Measurements from ENCODE around the gene BACH2.

Gene BACH2

GRCh38 chr6:89961481-89961880 is 335.2 kb downstream of the BACH2 start:
- no peaks in the 10 kb centered on the region for H3K9me3 ChIP-seq (ENCODE audit: control insufficient read depth in 5 of 5, low read length in 5 of 5)
- H3K9ac ChIP-seq (ENCODE audit: low read length in 5 of 5), result no peak overlapping the region
- H3K4me3 ChIP-seq (ENCODE audit: low read depth in 1 of 5, low read length in 5 of 5), result no peak overlapping the region
- no peaks in the 10 kb centered on the region for H3K4me1 ChIP-seq (ENCODE audit: control insufficient read depth in 5 of 5, insufficient read depth in 5 of 5, low read length in 5 of 5)
- H3K27ac ChIP-seq (ENCODE audit: low read depth, low read length), result no peak overlapping the region
- H3K36me3 ChIP-seq (ENCODE audit: control insufficient read depth in 5 of 5, insufficient read depth in 5 of 5, low read length in 5 of 5), result no peaks in the 10 kb centered on the region
- no peaks in the 10 kb centered on the region for H3K27me3 ChIP-seq (ENCODE audit: control insufficient read depth in 5 of 5, insufficient read depth in 4 of 5, low read length in 5 of 5)

- H3K27me3 ChIP-seq (ENCODE audit: control insufficient read depth in 5 of 5, insufficient read depth in 4 of 5, low read length in 5 of 5), result no peaks in the 10 kb centered on the region
- H3K9ac ChIP-seq (ENCODE audit: low read length in 5 of 5), result no peak overlapping the region
- H3K36me3 ChIP-seq (ENCODE audit: control insufficient read depth in 5 of 5, insufficient read depth in 5 of 5, low read length in 5 of 5), result no peaks in the 10 kb centered on the region
- H3K27ac ChIP-seq (ENCODE audit: low read depth, low read length), result no peak overlapping the region
- H3K4me3 ChIP-seq (ENCODE audit: low read depth in 1 of 5, low read length in 5 of 5), result no peak overlapping the region
- no peaks in the 10 kb centered on the region for H3K9me3 ChIP-seq (ENCODE audit: control insufficient read depth in 5 of 5, low read length in 5 of 5)
- no peaks in the 10 kb centered on the region for H3K4me1 ChIP-seq (ENCODE audit: control insufficient read depth in 5 of 5, insufficient read depth in 5 of 5, low read length in 5 of 5)
Observed at GRCh38 chr6:89959883-89960282, 336.8 kb downstream of the BACH2 start.

DNA sequence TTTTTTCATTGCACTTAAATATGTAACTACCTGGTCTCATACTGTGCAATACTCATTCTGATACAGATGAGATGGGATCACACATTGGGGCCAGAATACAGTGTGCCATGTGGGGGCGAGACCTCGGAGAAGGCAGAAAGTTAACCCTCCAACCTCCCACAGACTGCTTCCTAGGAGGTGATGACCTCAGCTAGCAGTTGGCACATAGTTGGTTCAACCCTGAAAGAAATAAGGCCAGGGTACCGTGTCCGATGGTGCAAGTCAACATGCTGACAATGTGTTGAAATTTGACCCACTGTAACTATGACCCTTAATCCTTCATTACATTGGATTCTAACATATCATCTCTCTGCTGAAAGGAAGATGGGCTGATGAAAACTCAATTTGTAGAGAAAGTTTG is 340.5 kb downstream of the BACH2 start:
- Histone ChIP-seq H3K9me3 (ENCODE audit: control insufficient read depth in 5 of 5, low read length in 5 of 5) (no peaks in the 10 kb centered on the region), H3K9ac (ENCODE audit: low read length in 5 of 5) (no peak overlapping the region), H3K36me3 (ENCODE audit: control insufficient read depth in 5 of 5, insufficient read depth in 5 of 5, low read length in 5 of 5) (peaks cover 0 to 3% (median 0%) of the 10 kb centered on the region in 5 donors), H3K4me3 (ENCODE audit: low read depth in 1 of 5, low read length in 5 of 5) (no peak overlapping the region), H3K27ac (ENCODE audit: low read depth, low read length) (no peak overlapping the region), H3K4me1 (ENCODE audit: control insufficient read depth in 5 of 5, insufficient read depth in 5 of 5, low read length in 5 of 5) (peaks cover 0 to 4% (median 0%) of the 10 kb centered on the region in 5 donors), H3K27me3 (ENCODE audit: control insufficient read depth in 5 of 5, insufficient read depth in 4 of 5, low read length in 5 of 5) (no peaks in the 10 kb centered on the region)

DNA sequence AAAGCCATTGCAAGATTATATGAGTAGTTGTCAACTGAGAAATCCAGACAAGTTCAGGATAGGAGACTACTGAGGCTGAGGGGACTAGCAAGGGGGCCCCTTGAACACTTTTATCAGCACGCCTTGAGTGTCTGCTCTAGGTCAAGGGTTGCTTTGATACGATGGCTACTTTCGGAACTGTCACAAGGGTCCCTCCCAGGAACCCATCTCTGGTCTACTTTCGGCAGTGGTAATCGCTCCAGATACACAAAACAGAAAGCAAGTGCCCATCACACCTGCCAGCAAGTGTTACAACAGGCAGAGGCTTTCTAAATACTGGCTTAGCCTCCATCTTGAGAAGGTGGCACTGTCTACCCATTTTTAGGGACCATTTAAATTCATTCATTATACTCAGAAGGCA is 341.3 kb downstream of the BACH2 start:
- H3K27ac ChIP-seq (ENCODE audit: low read depth, low read length), result no peak overlapping the region
- H3K36me3 ChIP-seq (ENCODE audit: control insufficient read depth in 5 of 5, insufficient read depth in 5 of 5, low read length in 5 of 5), result peaks cover 0 to 6% (median 0%) of the 10 kb centered on the region in 5 donors

DNA sequence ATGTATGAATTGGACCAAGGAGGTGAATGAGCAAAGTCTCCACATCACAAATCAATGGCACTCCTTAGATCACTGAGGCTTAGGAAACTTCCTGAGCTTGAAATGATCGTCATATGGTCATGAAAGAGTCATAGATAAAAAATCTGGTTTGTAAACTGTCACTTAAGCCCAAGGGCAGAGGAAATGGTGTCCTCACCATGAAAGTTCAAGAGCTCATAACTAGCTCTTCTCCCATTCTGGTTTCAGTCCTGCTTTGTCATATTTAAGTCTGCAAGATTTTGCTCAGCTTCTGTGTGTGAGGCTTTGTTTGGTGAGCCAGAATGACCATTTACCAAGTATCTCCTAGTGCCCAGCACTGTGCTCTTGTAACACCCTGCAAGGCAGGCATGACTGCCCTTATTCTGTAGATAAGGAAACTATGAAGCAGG is 341.9 kb downstream of the BACH2 start:
- Histone ChIP-seq H3K36me3 (ENCODE audit: control insufficient read depth in 5 of 5, insufficient read depth in 5 of 5, low read length in 5 of 5) (peaks cover 0 to 6% (median 0%) of the 10 kb centered on the region in 5 donors), H3K9ac (ENCODE audit: low read length in 5 of 5) (no peak overlapping the region), H3K4me1 (ENCODE audit: control insufficient read depth in 5 of 5, insufficient read depth in 5 of 5, low read length in 5 of 5) (peaks cover 0 to 4% (median 0%) of the 10 kb centered on the region in 5 donors), H3K9me3 (ENCODE audit: control insufficient read depth in 5 of 5, low read length in 5 of 5) (no peaks in the 10 kb centered on the region), H3K4me3 (ENCODE audit: low read depth in 1 of 5, low read length in 5 of 5) (no peak overlapping the region), H3K27ac (ENCODE audit: low read depth, low read length) (no peak overlapping the region), H3K27me3 (ENCODE audit: control insufficient read depth in 5 of 5, insufficient read depth in 4 of 5, low read length in 5 of 5) (no peaks in the 10 kb centered on the region)

More for the DNA sequence above, 341.3 kb downstream of the BACH2 start:
- no peaks in the 10 kb centered on the region for H3K9me3 ChIP-seq (ENCODE audit: control insufficient read depth in 5 of 5, low read length in 5 of 5)
- H3K4me1 ChIP-seq (ENCODE audit: control insufficient read depth in 5 of 5, insufficient read depth in 5 of 5, low read length in 5 of 5), result peaks cover 0 to 4% (median 0%) of the 10 kb centered on the region in 5 donors
- H3K9ac ChIP-seq (ENCODE audit: low read length in 5 of 5), result no peak overlapping the region
- H3K4me3 ChIP-seq (ENCODE audit: low read depth in 1 of 5, low read length in 5 of 5), result no peak overlapping the region
- H3K27me3 ChIP-seq (ENCODE audit: control insufficient read depth in 5 of 5, insufficient read depth in 4 of 5, low read length in 5 of 5), result no peaks in the 10 kb centered on the region

GRCh38 chr6:89952686-89953085 is 344.0 kb downstream of the BACH2 start:
- H3K36me3 ChIP-seq (ENCODE audit: control insufficient read depth in 5 of 5, insufficient read depth in 5 of 5, low read length in 5 of 5), result peaks cover 0 to 6% (median 0%) of the 10 kb centered on the region in 5 donors

GRCh38 chr6:89952105-89952671 is 344.5 kb downstream of the BACH2 start:
- H3K27ac ChIP-seq (ENCODE audit: low read depth, low read length), result no peak overlapping the region
- no peaks in the 10 kb centered on the region for H3K27me3 ChIP-seq (ENCODE audit: control insufficient read depth in 5 of 5, insufficient read depth in 4 of 5, low read length in 5 of 5)
- H3K9me3 ChIP-seq (ENCODE audit: control insufficient read depth in 5 of 5, low read length in 5 of 5), result no peaks in the 10 kb centered on the region
- no peak overlapping the region for H3K4me3 ChIP-seq (ENCODE audit: low read depth in 1 of 5, low read length in 5 of 5)
- H3K4me1 ChIP-seq (ENCODE audit: control insufficient read depth in 5 of 5, insufficient read depth in 5 of 5, low read length in 5 of 5), result peaks cover 0 to 4% (median 0%) of the 10 kb centered on the region in 5 donors
- peaks cover 0 to 6% (median 0%) of the 10 kb centered on the region in 5 donors for H3K36me3 ChIP-seq (ENCODE audit: control insufficient read depth in 5 of 5, insufficient read depth in 5 of 5, low read length in 5 of 5)
- H3K9ac ChIP-seq (ENCODE audit: low read length in 5 of 5), result no peak overlapping the region

More at GRCh38 chr6:89952686-89953085, 344.0 kb downstream of the BACH2 start:
- Histone ChIP-seq H3K27ac (ENCODE audit: low read depth, low read length) (no peak overlapping the region), H3K9me3 (ENCODE audit: control insufficient read depth in 5 of 5, low read length in 5 of 5) (no peaks in the 10 kb centered on the region), H3K4me1 (ENCODE audit: control insufficient read depth in 5 of 5, insufficient read depth in 5 of 5, low read length in 5 of 5) (peaks cover 0 to 4% (median 0%) of the 10 kb centered on the region in 5 donors), H3K27me3 (ENCODE audit: control insufficient read depth in 5 of 5, insufficient read depth in 4 of 5, low read length in 5 of 5) (no peaks in the 10 kb centered on the region), H3K4me3 (ENCODE audit: low read depth in 1 of 5, low read length in 5 of 5) (no peak overlapping the region), H3K9ac (ENCODE audit: low read length in 5 of 5) (no peak overlapping the region)

DNA sequence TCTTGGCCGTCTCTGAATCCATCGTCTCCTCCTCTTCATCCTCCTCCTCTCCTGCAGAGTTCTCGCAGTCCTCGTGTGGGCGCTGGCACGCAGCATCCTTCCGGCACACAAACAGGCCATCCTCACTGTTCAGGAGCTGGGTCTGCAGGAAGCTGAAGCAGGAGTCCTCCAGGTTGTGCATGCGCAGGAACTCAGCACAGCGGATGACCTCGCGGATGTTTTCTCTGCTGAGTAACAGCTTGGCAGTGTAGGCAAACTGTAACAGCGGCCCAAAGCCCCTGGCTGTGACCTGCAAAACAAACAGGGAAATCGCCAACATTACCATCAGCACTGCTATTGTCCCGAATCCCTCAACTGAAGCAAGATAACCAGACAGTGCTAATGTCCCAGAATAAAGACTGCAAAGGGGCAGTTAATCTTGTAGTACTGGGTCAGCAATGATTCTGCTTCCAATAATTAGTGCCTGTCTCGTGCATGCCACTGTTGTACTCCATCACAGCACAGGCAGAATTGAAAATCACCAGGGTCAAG is 345.0 kb downstream of the BACH2 start:
- no peak overlapping the region for H3K9ac ChIP-seq (ENCODE audit: low read length in 5 of 5)
- no peaks in the 10 kb centered on the region for H3K27me3 ChIP-seq (ENCODE audit: control insufficient read depth in 5 of 5, insufficient read depth in 4 of 5, low read length in 5 of 5)
- H3K27ac ChIP-seq (ENCODE audit: low read depth, low read length), result no peak overlapping the region
- H3K36me3 ChIP-seq (ENCODE audit: control insufficient read depth in 5 of 5, insufficient read depth in 5 of 5, low read length in 5 of 5), result peaks cover 0 to 6% (median 0%) of the 10 kb centered on the region in 5 donors
- H3K4me3 ChIP-seq (ENCODE audit: low read depth in 1 of 5, low read length in 5 of 5), result no peak overlapping the region
- H3K9me3 ChIP-seq (ENCODE audit: control insufficient read depth in 5 of 5, low read length in 5 of 5), result no peaks in the 10 kb centered on the region
- H3K4me1 ChIP-seq (ENCODE audit: control insufficient read depth in 5 of 5, insufficient read depth in 5 of 5, low read length in 5 of 5), result peaks cover 0 to 4% (median 0%) of the 10 kb centered on the region in 5 donors

DNA sequence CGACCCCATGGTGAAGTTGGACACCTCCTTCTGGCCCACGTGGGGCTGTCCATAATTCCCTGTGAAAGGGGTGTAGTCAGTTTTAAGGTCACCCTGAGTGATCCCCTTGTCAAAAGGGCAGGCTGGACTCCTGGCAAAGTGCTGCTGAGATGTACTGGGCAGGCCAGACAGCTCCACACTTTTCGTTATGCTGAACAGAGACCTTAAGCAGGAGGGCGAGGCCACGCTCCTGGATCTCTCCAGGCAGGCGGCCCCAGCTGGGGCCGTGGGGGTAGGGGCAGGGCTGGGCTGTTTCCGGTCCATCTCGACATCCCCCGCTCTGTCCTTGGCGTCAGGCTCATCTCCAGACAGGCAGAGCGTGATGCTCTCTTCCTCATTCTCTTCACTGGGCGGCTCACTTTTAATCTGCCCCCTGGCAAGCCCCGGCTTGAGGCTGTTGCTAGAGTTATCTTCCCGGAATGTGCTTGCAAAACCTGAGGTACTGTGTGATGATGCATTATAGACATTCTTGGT is 345.7 kb downstream of the BACH2 start:
- peaks cover 0 to 4% (median 0%) of the 10 kb centered on the region in 5 donors for H3K4me1 ChIP-seq (ENCODE audit: control insufficient read depth in 5 of 5, insufficient read depth in 5 of 5, low read length in 5 of 5)
- H3K36me3 ChIP-seq (ENCODE audit: control insufficient read depth in 5 of 5, insufficient read depth in 5 of 5, low read length in 5 of 5), result peaks cover 0 to 6% (median 0%) of the 10 kb centered on the region in 5 donors
- no peak overlapping the region for H3K27ac ChIP-seq (ENCODE audit: low read depth, low read length)
- H3K9me3 ChIP-seq (ENCODE audit: control insufficient read depth in 5 of 5, low read length in 5 of 5), result no peaks in the 10 kb centered on the region
- no peak overlapping the region for H3K4me3 ChIP-seq (ENCODE audit: low read depth in 1 of 5, low read length in 5 of 5)
- no peaks in the 10 kb centered on the region for H3K27me3 ChIP-seq (ENCODE audit: control insufficient read depth in 5 of 5, insufficient read depth in 4 of 5, low read length in 5 of 5)
- no peak overlapping the region for H3K9ac ChIP-seq (ENCODE audit: low read length in 5 of 5)

- Histone ChIP-seq H3K27me3 (ENCODE audit: control insufficient read depth in 5 of 5, insufficient read depth in 4 of 5, low read length in 5 of 5) (no peaks in the 10 kb centered on the region), H3K9ac (ENCODE audit: low read length in 5 of 5) (no peak overlapping the region), H3K4me1 (ENCODE audit: control insufficient read depth in 5 of 5, insufficient read depth in 5 of 5, low read length in 5 of 5) (peaks cover 0 to 4% (median 0%) of the 10 kb centered on the region in 5 donors), H3K4me3 (ENCODE audit: low read depth in 1 of 5, low read length in 5 of 5) (no peak overlapping the region), H3K27ac (ENCODE audit: low read depth, low read length) (no peak overlapping the region), H3K36me3 (ENCODE audit: control insufficient read depth in 5 of 5, insufficient read depth in 5 of 5, low read length in 5 of 5) (peaks cover 0 to 6% (median 0%) of the 10 kb centered on the region in 5 donors), H3K9me3 (ENCODE audit: control insufficient read depth in 5 of 5, low read length in 5 of 5) (no peaks in the 10 kb centered on the region)
Observed at GRCh38 chr6:89950446-89950845, 346.2 kb downstream of the BACH2 start.

Data from subcutaneous abdominal adipose tissue (tissue), 5 donors.